HCT116 (cell line): ENCODE measurements around the gene MEI1. TPM values are rescaled to one million over a fixed set of nuclear protein-coding genes. Genes with fewer than 3 reads are reported as not detected.

Experiments
- ATAC-seq: fragments of 200-7000 bp; cut with Tn5 transposase; 2 replicates; pipeline ENCODE4 v1.9.1; 2020; ENCODE audit warnings: mild to moderate bottlenecking, moderate library complexity
- BruUV-seq: library from RNA; stranded (reverse); fragments of 400-500 nt; replicated peaks from 2 replicates; lab custom pipeline; 2021; lab: Mats Ljungman, UMichigan
- CTCF ChIA-PET: fragments of 300-600 bp; sonication (Branson Sonifier 250); formaldehyde crosslinking; loops from one replicate; lab custom pipeline; 2021; ENCODE audit warnings: antibody characterized with exemption; lab: Charles Lee
- POLR2A ChIA-PET: fragments of 300-600, 350-600 bp; sonication (Branson Sonifier 250); formaldehyde crosslinking; loops from one replicate; lab custom pipeline; 2021; ENCODE audit warnings: antibody characterized with exemption; lab: Charles Lee
- RAD21 ChIA-PET, 2 experiments: fragments of 300-600 bp; sonication (Branson Sonifier 250); formaldehyde crosslinking; loops; one replicate each; lab custom pipeline; 2023; ENCODE audit warnings: low total read pairs in 2 of 2; ENCODE audit not compliant: uncharacterized antibody in 2 of 2, unreplicated experiment in 2 of 2, low non-redundant PET in 1 of 2; lab: Charles Lee
- DNase-seq: peaks from one replicate; pipeline ENCODE4 v3.0.0-alpha.2; 2010; ENCODE audit warnings: low read depth, low spot score
- H2AFZ ChIP-seq: fragments of 200-600 bp; shearing (Covaris generic), sonication (generic); 2 replicates; pipeline ENCODE4 v1.6.1; 2017; ENCODE audit warnings: low read depth, mixed run types, mixed read lengths, antibody characterized with exemption, low read length; ENCODE audit not compliant: poor library complexity, severe bottlenecking
- H3K27ac ChIP-seq: 2 replicates; pipeline ENCODE4 v1.5.1; 2012; ENCODE audit warnings: low read depth, low read length
- H3K27me3 ChIP-seq: fragments of 200-600 bp; sonication (generic); 2 replicates; pipeline ENCODE4 v1.6.1; 2016; ENCODE audit warnings: mixed run types, low read length, mixed read lengths; ENCODE audit not compliant: insufficient read depth
- H3K36me3 ChIP-seq, 2 experiments: fragments of 200-500 bp in 1 of 2; fragments of 200-600 bp in 1 of 2; sonication (Bioruptor generic) in 1 of 2; sonication (generic) in 1 of 2; 2 replicates each; pipeline versions ENCODE4 v1.5.1 to v1.6.1; 2014 to 2016; ENCODE audit warnings: low read length in 2 of 2, inconsistent platforms in 1 of 2, mixed read lengths in 1 of 2, mixed run types in 1 of 2; ENCODE audit not compliant: insufficient read depth in 2 of 2, control insufficient read depth in 1 of 2
- H3K4me1 ChIP-seq, 2 experiments: fragments of 200-600 bp in 1 of 2; sonication (generic) in 1 of 2; 2 replicates each; pipeline versions ENCODE4 v1.5.1 to v1.6.1; 2012 to 2017; ENCODE audit warnings: low read length in 2 of 2, inconsistent platforms in 1 of 2, mild to moderate bottlenecking in 1 of 2, mixed read lengths in 1 of 2, mixed run types in 1 of 2, moderate library complexity in 1 of 2; ENCODE audit not compliant: insufficient read depth in 2 of 2, control insufficient read depth in 1 of 2
- H3K4me2 ChIP-seq: fragments of 200-600 bp; sonication (generic); 2 replicates; pipeline ENCODE4 v1.6.1; 2017; ENCODE audit warnings: mixed run types, low read length, mixed read lengths
- H3K4me3 ChIP-seq, 2 experiments: fragments of 200-600 bp in 1 of 2; sonication (generic) in 1 of 2; replicated peaks in 1 of 2; 2 replicates each; pipeline ENCODE4 v1.5.1; 2011 to 2016; ENCODE audit warnings: low read length in 2 of 2, control low read depth in 1 of 2, low read depth in 1 of 2, mild to moderate bottlenecking in 1 of 2, mixed read lengths in 1 of 2, mixed run types in 1 of 2
- H3K79me2 ChIP-seq: fragments of 200-600 bp; sonication (generic); 2 replicates; pipeline ENCODE4 v1.6.1; 2017; ENCODE audit warnings: mild to moderate bottlenecking, mixed run types, low read length, moderate library complexity, mixed read lengths; ENCODE audit not compliant: insufficient read depth
- H3K9ac ChIP-seq: fragments of 200-600 bp; sonication (generic); 2 replicates; pipeline ENCODE4 v1.6.1; 2016; ENCODE audit warnings: low read length, mixed read lengths
- H3K9me2 ChIP-seq: fragments of 200-600 bp; sonication (generic), shearing (Covaris generic); 2 replicates; pipeline ENCODE4 v1.6.1; 2017; ENCODE audit warnings: mixed run types, mild to moderate bottlenecking, moderate library complexity; ENCODE audit not compliant: insufficient read depth
- H3K9me3 ChIP-seq, 2 experiments: fragments of 200-500 bp in 1 of 2; fragments of 200-600 bp in 1 of 2; sonication (Bioruptor generic) in 1 of 2; sonication (generic) in 1 of 2; 2 replicates each; pipeline ENCODE4 v1.6.1; 2014 to 2017; ENCODE audit warnings: low read length in 2 of 2, mixed read lengths in 2 of 2, inconsistent platforms in 1 of 2, low read depth in 1 of 2, mild to moderate bottlenecking in 1 of 2, mixed run types in 1 of 2, moderate library complexity in 1 of 2; ENCODE audit not compliant: control insufficient read depth in 1 of 2, insufficient read depth in 1 of 2
- H4K20me1 ChIP-seq: fragments of 200-600 bp; sonication (generic), shearing (Covaris generic); 2 replicates; pipeline ENCODE4 v1.6.1; 2017; ENCODE audit warnings: mixed run types, mild to moderate bottlenecking, moderate library complexity; ENCODE audit not compliant: insufficient read depth
- CBX3 ChIP-seq: IDR thresholded peaks from 2 replicates; pipeline ENCODE4 v1.6.1; 2012; ENCODE audit warnings: low read depth
- CEBPB ChIP-seq: IDR thresholded peaks from 2 replicates; pipeline ENCODE4 v1.6.1; 2012; ENCODE audit warnings: low read depth
- EGR1 ChIP-seq: IDR thresholded peaks from 2 replicates; pipeline ENCODE4 v1.6.1; 2012; ENCODE audit warnings: low read depth
- ELF1 ChIP-seq: IDR thresholded peaks from 2 replicates; pipeline ENCODE4 v1.6.1; 2012; ENCODE audit warnings: low read depth, borderline replicate concordance
- EZH2 ChIP-seq: fragments of 200-600 bp; sonication (generic); IDR thresholded peaks from 2 replicates; pipeline ENCODE4 v1.6.1; 2017; ENCODE audit warnings: antibody characterized with exemption, mixed run types
- EZH2phosphoT487 ChIP-seq: fragments of 200-600 bp; IDR thresholded peaks from 2 replicates; pipeline ENCODE4 v1.6.1; 2018; ENCODE audit warnings: antibody characterized with exemption, borderline replicate concordance
- FOSL1 ChIP-seq: IDR thresholded peaks from 2 replicates; pipeline ENCODE4 v1.6.1; 2012; ENCODE audit warnings: low read depth
- JUND ChIP-seq: IDR thresholded peaks from 2 replicates; pipeline ENCODE4 v1.6.1; 2012
- POLR2A ChIP-seq: IDR thresholded peaks from 2 replicates; pipeline ENCODE4 v1.7.0; 2011; ENCODE audit warnings: borderline replicate concordance; ENCODE audit not compliant: insufficient read depth, insufficient read length; ENCODE audit errors: extremely low read depth
- RAD21 ChIP-seq: IDR thresholded peaks from 2 replicates; pipeline ENCODE4 v1.6.1; 2012; ENCODE audit warnings: low read depth, mild to moderate bottlenecking
- SIN3A ChIP-seq: IDR thresholded peaks from 2 replicates; pipeline ENCODE4 v1.6.1; 2012; ENCODE audit warnings: low read depth
- SP1 ChIP-seq: IDR thresholded peaks from 2 replicates; pipeline ENCODE4 v1.6.1; 2012; ENCODE audit warnings: low read depth
- SRF ChIP-seq: IDR thresholded peaks from 2 replicates; pipeline ENCODE4 v1.6.1; 2012; ENCODE audit warnings: low read depth
- TCF7L2 ChIP-seq: IDR thresholded peaks from 2 replicates; pipeline ENCODE4 v1.7.0; 2011; ENCODE audit warnings: borderline replicate concordance, inconsistent platforms; ENCODE audit not compliant: insufficient read depth, insufficient read length; ENCODE audit errors: extremely low read depth
- ZBTB33 ChIP-seq: IDR thresholded peaks from 2 replicates; pipeline ENCODE4 v1.6.1; 2011; ENCODE audit warnings: mild to moderate bottlenecking, low read length, moderate library complexity; ENCODE audit not compliant: insufficient replicate concordance; ENCODE audit errors: extremely low read depth
- intact Hi-C: fragments of 100-400 bp; cut with micrococcal nuclease; formaldehyde crosslinking; loops from 2 replicates; pipeline ENCODE4 v1.10.0; 2022
- total RNA-seq: library from RNA; stranded (reverse); gene quantifications from one replicate; pipeline ENCODE4 v1.2.1, GENCODE V29; 2021; ENCODE audit not compliant: unreplicated experiment
- TF ChIP-seq, protein P1 (sequence below), 3 experiments: fragments of 200-600 bp in 1 of 3; sonication (generic) in 1 of 3; IDR thresholded peaks in 2 of 3; conservative IDR thresholded peaks in 1 of 3; 2 replicates each; pipeline ENCODE4 v1.5.1; 2012 to 2017; ENCODE audit warnings: low read depth in 2 of 3, low read length in 2 of 3, antibody characterized with exemption in 1 of 3, borderline replicate concordance in 1 of 3, control low read depth in 1 of 3, mild to moderate bottlenecking in 1 of 3, mixed read lengths in 1 of 3, mixed run types in 1 of 3, moderate library complexity in 1 of 3; ENCODE audit not compliant: insufficient read depth in 1 of 3
- TF ChIP-seq, protein P2 (sequence below): IDR thresholded peaks from 2 replicates; pipeline ENCODE4 v1.6.1; 2012; ENCODE audit warnings: low read depth
- TF ChIP-seq, protein P3 (sequence below): IDR thresholded peaks from 2 replicates; pipeline ENCODE4 v1.6.1; 2012

Gene MEI1
- total RNA-seq, 1 experiment from 2014 or later: 0.64 TPM

DNA sequence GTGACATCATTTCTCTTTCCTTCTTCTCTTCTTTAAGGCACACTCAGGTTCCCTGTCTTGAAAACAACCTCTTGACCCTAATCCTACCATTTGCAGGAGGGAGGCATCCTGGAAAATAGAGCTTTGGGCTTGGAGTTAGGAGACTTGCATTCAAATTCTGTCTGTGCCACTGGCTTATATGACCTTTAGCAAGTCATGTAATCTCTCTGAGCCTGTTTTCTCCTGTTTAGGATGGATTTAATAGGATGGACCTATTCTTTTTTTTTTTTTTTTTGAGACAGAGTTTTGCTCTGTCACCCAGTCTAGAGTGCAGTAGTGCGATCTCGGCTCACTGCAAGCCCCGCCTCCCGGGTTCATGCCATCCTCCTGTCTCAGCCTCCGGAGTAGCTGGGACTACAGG, 76.0 kb downstream of the MEI1 start:
- Histone ChIP-seq H3K27me3 (no peaks in the 10 kb centered on the region), H3K9me3 (no peaks in the 10 kb centered on the region), H2AFZ (no peak overlapping the region), H3K36me3 (no peaks in the 10 kb centered on the region), H3K9ac (no peak overlapping the region), H3K4me1 (peaks cover 7 to 34% of the 10 kb centered on the region in 2 experiments), H3K79me2 (no peaks in the 10 kb centered on the region), H3K27ac (no peak overlapping the region), H3K9me2 (0 out of 2 replicates have a peak, but pooled peaks cover 2% of the 10 kb centered on the region), H3K4me2 (no peak overlapping the region), H3K4me3 (no peak overlapping the region), H4K20me1 (no peaks in the 10 kb centered on the region)
- intact Hi-C loops: no loop called here
- POLR2A ChIA-PET: no interaction called here
- RAD21 ChIA-PET: no interaction called here
- ATAC-seq (no peak), DNase-seq (no peak)
- BruUV-seq: no TSS peak
- TF ChIP-seq, protein P1, sequence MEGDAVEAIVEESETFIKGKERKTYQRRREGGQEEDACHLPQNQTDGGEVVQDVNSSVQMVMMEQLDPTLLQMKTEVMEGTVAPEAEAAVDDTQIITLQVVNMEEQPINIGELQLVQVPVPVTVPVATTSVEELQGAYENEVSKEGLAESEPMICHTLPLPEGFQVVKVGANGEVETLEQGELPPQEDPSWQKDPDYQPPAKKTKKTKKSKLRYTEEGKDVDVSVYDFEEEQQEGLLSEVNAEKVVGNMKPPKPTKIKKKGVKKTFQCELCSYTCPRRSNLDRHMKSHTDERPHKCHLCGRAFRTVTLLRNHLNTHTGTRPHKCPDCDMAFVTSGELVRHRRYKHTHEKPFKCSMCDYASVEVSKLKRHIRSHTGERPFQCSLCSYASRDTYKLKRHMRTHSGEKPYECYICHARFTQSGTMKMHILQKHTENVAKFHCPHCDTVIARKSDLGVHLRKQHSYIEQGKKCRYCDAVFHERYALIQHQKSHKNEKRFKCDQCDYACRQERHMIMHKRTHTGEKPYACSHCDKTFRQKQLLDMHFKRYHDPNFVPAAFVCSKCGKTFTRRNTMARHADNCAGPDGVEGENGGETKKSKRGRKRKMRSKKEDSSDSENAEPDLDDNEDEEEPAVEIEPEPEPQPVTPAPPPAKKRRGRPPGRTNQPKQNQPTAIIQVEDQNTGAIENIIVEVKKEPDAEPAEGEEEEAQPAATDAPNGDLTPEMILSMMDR (IDR thresholded peaks at IDR 0.05 in 2 of 3, conservative IDR thresholded peaks at IDR 0.05 in 1 of 3; ENCODE audit: borderline replicate concordance in 1 of 3, insufficient read depth in 1 of 3, low read depth in 2 of 3, low read length in 2 of 3): no peak
- TF ChIP-seq TCF7L2: no peak
- TF ChIP-seq FOSL1: no peak
- no peak for TF ChIP-seq SP1
- TF ChIP-seq, protein P2, sequence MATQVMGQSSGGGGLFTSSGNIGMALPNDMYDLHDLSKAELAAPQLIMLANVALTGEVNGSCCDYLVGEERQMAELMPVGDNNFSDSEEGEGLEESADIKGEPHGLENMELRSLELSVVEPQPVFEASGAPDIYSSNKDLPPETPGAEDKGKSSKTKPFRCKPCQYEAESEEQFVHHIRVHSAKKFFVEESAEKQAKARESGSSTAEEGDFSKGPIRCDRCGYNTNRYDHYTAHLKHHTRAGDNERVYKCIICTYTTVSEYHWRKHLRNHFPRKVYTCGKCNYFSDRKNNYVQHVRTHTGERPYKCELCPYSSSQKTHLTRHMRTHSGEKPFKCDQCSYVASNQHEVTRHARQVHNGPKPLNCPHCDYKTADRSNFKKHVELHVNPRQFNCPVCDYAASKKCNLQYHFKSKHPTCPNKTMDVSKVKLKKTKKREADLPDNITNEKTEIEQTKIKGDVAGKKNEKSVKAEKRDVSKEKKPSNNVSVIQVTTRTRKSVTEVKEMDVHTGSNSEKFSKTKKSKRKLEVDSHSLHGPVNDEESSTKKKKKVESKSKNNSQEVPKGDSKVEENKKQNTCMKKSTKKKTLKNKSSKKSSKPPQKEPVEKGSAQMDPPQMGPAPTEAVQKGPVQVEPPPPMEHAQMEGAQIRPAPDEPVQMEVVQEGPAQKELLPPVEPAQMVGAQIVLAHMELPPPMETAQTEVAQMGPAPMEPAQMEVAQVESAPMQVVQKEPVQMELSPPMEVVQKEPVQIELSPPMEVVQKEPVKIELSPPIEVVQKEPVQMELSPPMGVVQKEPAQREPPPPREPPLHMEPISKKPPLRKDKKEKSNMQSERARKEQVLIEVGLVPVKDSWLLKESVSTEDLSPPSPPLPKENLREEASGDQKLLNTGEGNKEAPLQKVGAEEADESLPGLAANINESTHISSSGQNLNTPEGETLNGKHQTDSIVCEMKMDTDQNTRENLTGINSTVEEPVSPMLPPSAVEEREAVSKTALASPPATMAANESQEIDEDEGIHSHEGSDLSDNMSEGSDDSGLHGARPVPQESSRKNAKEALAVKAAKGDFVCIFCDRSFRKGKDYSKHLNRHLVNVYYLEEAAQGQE: no peak
- TF ChIP-seq SIN3A: no peak
- TF ChIP-seq, protein P3, sequence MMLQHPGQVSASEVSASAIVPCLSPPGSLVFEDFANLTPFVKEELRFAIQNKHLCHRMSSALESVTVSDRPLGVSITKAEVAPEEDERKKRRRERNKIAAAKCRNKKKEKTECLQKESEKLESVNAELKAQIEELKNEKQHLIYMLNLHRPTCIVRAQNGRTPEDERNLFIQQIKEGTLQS: no peak
- no peak for TF ChIP-seq EGR1
- no peak for TF ChIP-seq POLR2A
- no peak for TF ChIP-seq EZH2phosphoT487
- TF ChIP-seq EZH2: no peak
- no peak for TF ChIP-seq ZBTB33
- TF ChIP-seq CEBPB: no peak
- no peak for TF ChIP-seq CBX3
- TF ChIP-seq ELF1: no peak
- no peak for TF ChIP-seq JUND
- TF ChIP-seq RAD21: no peak
- no peak for TF ChIP-seq SRF
- CTCF ChIA-PET: no interaction called here
